Caco-2 (cell line): ENCODE results near the gene PALLD. TPM values are rescaled to one million over a fixed set of nuclear protein-coding genes. Genes with fewer than 3 reads are reported as not detected.
A peak's percentile ranks its signal among the peaks of the same experiment; 100 is the strongest.

Experiments
- BruUV-seq: library from RNA; stranded (reverse); fragments of 400-500 nt; replicated peaks from 2 replicates; lab custom pipeline; 2021; lab: Mats Ljungman, UMichigan
- CTCF ChIA-PET: fragments of 300-600 bp; sonication (Branson Sonifier 250); formaldehyde crosslinking; loops from one replicate; lab custom pipeline; 2022; ENCODE audit warnings: antibody characterized with exemption; lab: Charles Lee
- POLR2A ChIA-PET: fragments of 300-600 bp; sonication (Branson Sonifier 250); formaldehyde crosslinking; loops from one replicate; lab custom pipeline; 2022; ENCODE audit warnings: antibody characterized with exemption; lab: Charles Lee
- DNase-seq, 2 experiments: peaks; one replicate each; pipeline versions ENCODE4 v3.0.0 to v3.0.0-alpha.2; 2020 to 2022
- H3K27me3 ChIP-seq: replicated peaks from 2 replicates; pipeline ENCODE4 v1.6.0; 2011; ENCODE audit warnings: low read length; ENCODE audit not compliant: control insufficient read depth, insufficient read depth
- H3K36me3 ChIP-seq: 2 replicates; pipeline ENCODE4 v1.5.1; 2011; ENCODE audit warnings: low read length; ENCODE audit not compliant: control insufficient read depth, insufficient read depth
- H3K4me1 ChIP-seq: fragments of 250-450 bp; sonication (Bioruptor Pico); 2 replicates; pipeline ENCODE4 v1.5.1; 2020; ENCODE audit warnings: mild to moderate bottlenecking
- H3K4me3 ChIP-seq: 2 replicates; pipeline ENCODE4 v1.5.1; 2011; ENCODE audit warnings: low read depth, mild to moderate bottlenecking, control low read depth, low read length
- H3K9me3 ChIP-seq: fragments of 250-450 bp; sonication (Bioruptor Pico); 2 replicates; pipeline ENCODE4 v1.5.1; 2020; ENCODE audit warnings: mild to moderate bottlenecking, moderate library complexity
- H3K27ac Mint-ChIP-seq: one replicate; pipeline ENCODE4 v1.8.0; 2022; ENCODE audit warnings: mixed read lengths; ENCODE audit not compliant: unreplicated experiment
- H3K27me3 Mint-ChIP-seq: one replicate; pipeline ENCODE4 v1.8.0; 2022; ENCODE audit warnings: mixed read lengths; ENCODE audit not compliant: insufficient read depth, unreplicated experiment
- H3K36me3 Mint-ChIP-seq: one replicate; pipeline ENCODE4 v1.8.0; 2022; ENCODE audit warnings: mild to moderate bottlenecking, mixed read lengths; ENCODE audit not compliant: insufficient read depth, unreplicated experiment
- H3K4me1 Mint-ChIP-seq: one replicate; pipeline ENCODE4 v1.8.0; 2022; ENCODE audit warnings: low read depth, mixed read lengths; ENCODE audit not compliant: unreplicated experiment
- H3K4me3 Mint-ChIP-seq: one replicate; pipeline ENCODE4 v1.8.0; 2022; ENCODE audit warnings: mild to moderate bottlenecking, moderate library complexity, mixed read lengths; ENCODE audit not compliant: unreplicated experiment
- H3K9me3 Mint-ChIP-seq: one replicate; pipeline ENCODE4 v1.8.0; 2022; ENCODE audit warnings: mixed read lengths; ENCODE audit not compliant: unreplicated experiment
- CTCF ChIP-seq, 2 experiments: fragments of 200-600 bp in 1 of 2; IDR thresholded peaks; 1 replicate in 1 of 2; 2 replicates in 1 of 2; pipeline versions ENCODE4 v1.5.1 to v1.8.0; 2011 to 2022; ENCODE audit warnings: antibody characterized with exemption in 1 of 2, control low read depth in 1 of 2, inconsistent platforms in 1 of 2, low read depth in 1 of 2, low read length in 1 of 2, mild to moderate bottlenecking in 1 of 2, moderate library complexity in 1 of 2; ENCODE audit not compliant: insufficient read depth in 1 of 2, severe bottlenecking in 1 of 2, unreplicated experiment in 1 of 2
- intact Hi-C: fragments of 100-400 bp; cut with micrococcal nuclease; formaldehyde crosslinking; loops from one replicate; pipeline ENCODE4 v1.10.0; 2022; ENCODE audit not compliant: unreplicated experiment
- total RNA-seq: library from RNA; stranded (reverse); gene quantifications from 2 replicates; pipeline ENCODE4 v1.2.3, GENCODE V29; 2022

The PALLD gene
- total RNA-seq, 1 experiment from 2014 or later = 12.3 TPM

- ChIA-PET CTCF (no interaction called here), POLR2A (no interaction called here)
- Histone ChIP-seq H3K4me3 (no peak overlapping the region), H3K36me3 (no peaks in the 10 kb centered on the region), H3K27me3 (no peaks in the 10 kb centered on the region), H3K4me1 (no peaks in the 10 kb centered on the region), H3K9me3 (no peaks in the 10 kb centered on the region)
- no peak for DNase-seq
- BruUV-seq = no TSS peak
- TF ChIP-seq CTCF (IDR thresholded peaks at IDR 0.05; ENCODE audit: insufficient read depth in 1 of 2, low read depth in 1 of 2, low read length in 1 of 2, severe bottlenecking in 1 of 2, unreplicated experiment in 1 of 2) = no peak
- no peaks in the 10 kb centered on the region for H3K9me3 Mint-ChIP-seq
- no peaks in the 10 kb centered on the region for H3K4me1 Mint-ChIP-seq
- no peaks in the 10 kb centered on the region for H3K27me3 Mint-ChIP-seq
- H3K4me3 Mint-ChIP-seq = no peak overlapping the region
- H3K36me3 Mint-ChIP-seq = no peaks in the 10 kb centered on the region
- intact Hi-C loops = no loop called here
- H3K27ac Mint-ChIP-seq = no peak overlapping the region
Measured at GRCh38 chr4:168825975-168826374, 329.1 kb downstream of the PALLD start.

- Histone ChIP-seq H3K4me3 (no peak overlapping the region), H3K36me3 (no peaks in the 10 kb centered on the region), H3K4me1 (no peaks in the 10 kb centered on the region), H3K27me3 (no peaks in the 10 kb centered on the region), H3K9me3 (no peaks in the 10 kb centered on the region)
- no TSS peak for BruUV-seq
- no peaks in the 10 kb centered on the region for H3K4me1 Mint-ChIP-seq
- no peaks in the 10 kb centered on the region for H3K36me3 Mint-ChIP-seq
- ChIA-PET POLR2A (no interaction called here), CTCF (no interaction called here)
- H3K9me3 Mint-ChIP-seq = no peaks in the 10 kb centered on the region
- H3K27ac Mint-ChIP-seq = no peak overlapping the region
- H3K27me3 Mint-ChIP-seq = no peaks in the 10 kb centered on the region
- H3K4me3 Mint-ChIP-seq = no peak overlapping the region
- TF ChIP-seq CTCF (IDR thresholded peaks at IDR 0.05; ENCODE audit: insufficient read depth in 1 of 2, low read depth in 1 of 2, low read length in 1 of 2, severe bottlenecking in 1 of 2, unreplicated experiment in 1 of 2) = no peak
- no peak for DNase-seq
- intact Hi-C loops = no loop called here
Measured at GRCh38 chr4:168826620-168827019, 329.8 kb downstream of the PALLD start.

- Histone ChIP-seq H3K27me3 (no peaks in the 10 kb centered on the region), H3K36me3 (no peaks in the 10 kb centered on the region), H3K4me1 (no peaks in the 10 kb centered on the region), H3K9me3 (no peaks in the 10 kb centered on the region), H3K4me3 (peak overlapping the region; percentile 60)
- TF ChIP-seq CTCF (IDR thresholded peaks at IDR 0.05; ENCODE audit: insufficient read depth in 1 of 2, low read depth in 1 of 2, low read length in 1 of 2, severe bottlenecking in 1 of 2, unreplicated experiment in 1 of 2) = no peak
- BruUV-seq = no TSS peak
- POLR2A ChIA-PET = interaction anchor here (0.8 to 1.2 kb wide), 2 partner anchors 9 to 18 kb away, joined by 4 to 6 read pairs; no protein-coding TSS in a partner anchor
- Mint-ChIP-seq H3K9me3 (no peaks in the 10 kb centered on the region), H3K4me3 (peak overlapping the region; percentile 71), H3K27me3 (no peaks in the 10 kb centered on the region), H3K4me1 (no peaks in the 10 kb centered on the region), H3K27ac (peak overlapping the region; percentile 9), H3K36me3 (no peaks in the 10 kb centered on the region)
- DNase-seq = no peak
- CTCF ChIA-PET = no interaction called here
- intact Hi-C loops = loop anchor here (1.0 to 5.0 kb wide), 2 partner anchors 14 to 91 kb away; no protein-coding TSS in a partner anchor
Measured at GRCh38 chr4:168830777-168831512, 334.1 kb downstream of the PALLD start.
